Neuronal stem cell (in vitro differentiated cells): Measurements from ENCODE around the gene CEP170. TPM values are rescaled to one million over a fixed set of nuclear protein-coding genes. Genes with fewer than 3 reads are reported as not detected.
A peak's percentile ranks its signal among the peaks of the same experiment; 100 is the strongest.

Experiments used
- DNase-seq: peaks from one replicate; pipeline ENCODE4 v3.0.0-alpha.2; 2013; ENCODE audit warnings: low spot score
- H2AFZ ChIP-seq: one replicate; pipeline ENCODE4 v1.6.1; 2013; ENCODE audit warnings: mild to moderate bottlenecking, low read length, inconsistent platforms
- H2AK5ac ChIP-seq: 2 replicates; pipeline ENCODE4 v1.6.1; 2013; ENCODE audit warnings: low read depth, mild to moderate bottlenecking, inconsistent platforms, low read length, moderate library complexity, mixed read lengths
- H2BK120ac ChIP-seq: 2 replicates; pipeline ENCODE4 v1.6.1; 2013; ENCODE audit warnings: low read depth, mild to moderate bottlenecking, inconsistent platforms, low read length, moderate library complexity, mixed read lengths
- H2BK12ac ChIP-seq: one replicate; pipeline ENCODE4 v1.6.1; 2013; ENCODE audit warnings: low read length, inconsistent platforms
- H2BK15ac ChIP-seq: 2 replicates; pipeline ENCODE4 v1.6.1; 2013; ENCODE audit warnings: mild to moderate bottlenecking, low read length, inconsistent platforms, mixed read lengths
- H2BK5ac ChIP-seq: one replicate; pipeline ENCODE4 v1.6.1; 2013; ENCODE audit warnings: inconsistent platforms, mild to moderate bottlenecking, low read length, moderate library complexity
- H3K14ac ChIP-seq: one replicate; pipeline ENCODE4 v1.6.1; 2013; ENCODE audit warnings: low read length, inconsistent platforms
- H3K18ac ChIP-seq: 2 replicates; pipeline ENCODE4 v1.6.1; 2013; ENCODE audit warnings: low read length, inconsistent platforms
- H3K23ac ChIP-seq: 2 replicates; pipeline ENCODE4 v1.6.1; 2013; ENCODE audit warnings: low read depth, mild to moderate bottlenecking, mixed read lengths, low read length, inconsistent platforms; ENCODE audit not compliant: poor library complexity
- H3K27ac ChIP-seq: replicated peaks from 3 replicates; pipeline ENCODE4 v1.5.1; 2013; ENCODE audit warnings: low read length, inconsistent platforms
- H3K27me3 ChIP-seq, 3 experiments: 2 replicates each; pipeline ENCODE4 v1.6.1; 2013; ENCODE audit warnings: low read length in 3 of 3, mild to moderate bottlenecking in 2 of 3, inconsistent platforms in 1 of 3, low read depth in 1 of 3, mixed read lengths in 1 of 3, moderate library complexity in 1 of 3; ENCODE audit not compliant: control insufficient read depth in 3 of 3, insufficient read depth in 3 of 3
- H3K36me3 ChIP-seq, 2 donors: replicated peaks in 1 of 2; 2 replicates each; pipeline ENCODE4 v1.6.1; 2013; ENCODE audit warnings: low read length in 2 of 2; ENCODE audit not compliant: control insufficient read depth in 2 of 2, insufficient read depth in 2 of 2
- H3K4ac ChIP-seq: 2 replicates; pipeline ENCODE4 v1.6.1; 2013; ENCODE audit warnings: inconsistent platforms, mild to moderate bottlenecking, low read length, moderate library complexity
- H3K4me1 ChIP-seq, 2 donors: 1 replicate in 1 of 2; 2 replicates in 1 of 2; pipeline ENCODE4 v1.6.1; 2013; ENCODE audit warnings: low read length in 2 of 2, low read depth in 1 of 2; ENCODE audit not compliant: control insufficient read depth in 2 of 2, insufficient read depth in 1 of 2
- H3K4me2 ChIP-seq: one replicate; pipeline ENCODE4 v1.6.1; 2013; ENCODE audit warnings: mild to moderate bottlenecking, low read length, inconsistent platforms; ENCODE audit not compliant: insufficient read depth, poor library complexity, severe bottlenecking
- H3K4me3 ChIP-seq, 2 donors: 2 replicates each; pipeline ENCODE4 v1.5.1; 2013; ENCODE audit warnings: low read length in 2 of 2, mild to moderate bottlenecking in 2 of 2, inconsistent platforms in 1 of 2, moderate library complexity in 1 of 2
- H3K79me1 ChIP-seq: one replicate; pipeline ENCODE4 v1.6.1; 2013; ENCODE audit warnings: low read depth, mild to moderate bottlenecking, inconsistent platforms, low read length, moderate library complexity
- H3K9ac ChIP-seq: one replicate; pipeline ENCODE4 v1.6.1; 2013; ENCODE audit warnings: mild to moderate bottlenecking, low read depth, low read length, inconsistent platforms; ENCODE audit not compliant: poor library complexity
- H3K9me3 ChIP-seq, 2 donors: replicated peaks in 1 of 2; 2 replicates each; pipeline versions ENCODE3 to v1.6.1; 2013; ENCODE audit warnings: low read length in 2 of 2, mild to moderate bottlenecking in 2 of 2, inconsistent platforms in 1 of 2, low read depth in 1 of 2, mixed read lengths in 1 of 2, moderate library complexity in 1 of 2; ENCODE audit not compliant: control insufficient read depth in 2 of 2, insufficient read depth in 1 of 2
- H4K8ac ChIP-seq: one replicate; pipeline ENCODE4 v1.6.1; 2013; ENCODE audit warnings: low read depth, mild to moderate bottlenecking, inconsistent platforms, low read length, moderate library complexity
- H4K91ac ChIP-seq: one replicate; pipeline ENCODE4 v1.6.1; 2013; ENCODE audit warnings: low read length, low read depth, mild to moderate bottlenecking, inconsistent platforms; ENCODE audit not compliant: poor library complexity
- WGBS, 2 donors: extraction: QIAGEN DNeasy Blood & Tissue Kit; methylation state at CpG; one replicate each; pipeline ENCODE4 v1.1.7; 2013; ENCODE audit warnings: missing lambda C conversion rate in 2 of 2, mixed read lengths in 1 of 2; ENCODE audit not compliant: insufficient read length in 2 of 2, insufficient replicate concordance in 1 of 2; ENCODE audit errors: extremely low coverage in 2 of 2; 5-methylcytosine and 5-hydroxymethylcytosine counted together
- polyA plus RNA-seq, 2 experiments: library from polyadenylated mRNA; stranded (reverse); fragments of 200-250 nt; gene quantifications; one replicate each; pipeline ENCODE4 v1.2.3, GENCODE V29; 2013

Gene CEP170
- 80.0 TPM for polyA plus RNA-seq (2013, experiment 1 of 2)
- polyA plus RNA-seq (2013, experiment 2 of 2): 83.8 TPM

- H3K27me3 ChIP-seq: no peaks in the 10 kb centered on the region
- peak within 1 kb of the TSS; percentile 70 to 99 for H3K4me3 ChIP-seq
- peak within 1 kb of the TSS; percentile 99 for H3K9ac ChIP-seq
- DNase-seq: peak; percentile 100
- peak within 1 kb of the TSS; percentile 98 for H2BK5ac ChIP-seq
- peak within 1 kb of the TSS; percentile 100 for H3K14ac ChIP-seq
- peak within 1 kb of the TSS; percentile 100 for H3K18ac ChIP-seq
- H3K27ac ChIP-seq: peak within 1 kb of the TSS; percentile 99
- peaks cover 0 to 9% of the 10 kb centered on the region in 2 donors for H3K9me3 ChIP-seq
- no peak within 1 kb of the TSS for H4K8ac ChIP-seq
- H3K79me1 ChIP-seq: peaks cover 4% of the 10 kb centered on the region
- peak within 1 kb of the TSS; percentile 91 for H2AFZ ChIP-seq
- peak within 1 kb of the TSS; percentile 97 for H2BK12ac ChIP-seq
- H2BK120ac ChIP-seq: peak within 1 kb of the TSS; percentile 91
- H3K4me1 ChIP-seq: peaks cover 0 to 4% of the 10 kb centered on the region in 2 donors
- H4K91ac ChIP-seq: no peak within 1 kb of the TSS
- H3K4me2 ChIP-seq: peak within 1 kb of the TSS; percentile 61
- peak within 1 kb of the TSS; percentile 96 for H2BK15ac ChIP-seq
- no CpG with 5 or more reads among the region's 74 CpGs for WGBS, 2 donors
- H3K23ac ChIP-seq: peak within 1 kb of the TSS; percentile 99
- no peak within 1 kb of the TSS for H3K4ac ChIP-seq
- peak within 1 kb of the TSS; percentile 81 for H2AK5ac ChIP-seq
- peaks cover 0 to 2% of the 10 kb centered on the region in 2 donors for H3K36me3 ChIP-seq
These were observed at the start of gene CEP170 for GRCh38 chr1:243254927-243255790. Gene CEP170, minus strand, starts transcription at chr1:243255281. Its CDS starts 30,001 bp downstream, at chr1:243225280.

DNA sequence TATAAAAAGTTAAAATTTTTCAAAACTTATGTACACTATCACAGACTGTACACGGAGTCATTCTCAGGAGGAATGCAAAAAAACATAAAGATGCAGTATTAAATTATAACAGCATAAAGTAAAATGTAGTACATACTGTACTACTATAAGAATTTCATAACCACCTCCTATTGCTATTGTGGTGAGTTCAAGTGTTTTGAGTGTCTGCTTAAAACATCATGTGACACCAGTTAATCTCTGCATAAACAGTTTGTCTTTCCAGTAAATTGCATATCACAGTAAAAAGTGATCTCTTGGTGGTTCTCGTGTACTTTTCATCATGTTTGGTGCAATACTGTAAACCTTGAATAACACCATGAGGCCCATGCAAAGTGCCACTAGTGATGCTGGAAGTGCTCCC, 46.0 kb upstream of the CEP170 start:
- H2BK5ac ChIP-seq: no peak overlapping the region
- H4K91ac ChIP-seq: no peak overlapping the region
- no peak overlapping the region for H3K4ac ChIP-seq
- H3K27ac ChIP-seq: no peak overlapping the region
- H3K79me1 ChIP-seq: no peaks in the 10 kb centered on the region
- no peak overlapping the region for H2BK120ac ChIP-seq
- H3K23ac ChIP-seq: no peak overlapping the region
- H2BK12ac ChIP-seq: no peak overlapping the region
- no peak for DNase-seq
- H2AK5ac ChIP-seq: no peak overlapping the region
- H3K4me1 ChIP-seq: no peaks in the 10 kb centered on the region
- no peak overlapping the region for H3K4me2 ChIP-seq
- no peak overlapping the region for H3K18ac ChIP-seq
- no peak overlapping the region for H3K9ac ChIP-seq
- no peak overlapping the region for H4K8ac ChIP-seq
- no peak overlapping the region for H2AFZ ChIP-seq
- H3K4me3 ChIP-seq: no peak overlapping the region
- H3K9me3 ChIP-seq: peaks cover 0 to 8% of the 10 kb centered on the region in 2 donors
- WGBS, 2 donors: no CpG with 5 or more reads among the region's 2 CpGs
- peaks cover 0 to 3% of the 10 kb centered on the region in 2 donors for H3K36me3 ChIP-seq
- H3K27me3 ChIP-seq: no peaks in the 10 kb centered on the region
- no peak overlapping the region for H3K14ac ChIP-seq
- H2BK15ac ChIP-seq: no peak overlapping the region

DNA sequence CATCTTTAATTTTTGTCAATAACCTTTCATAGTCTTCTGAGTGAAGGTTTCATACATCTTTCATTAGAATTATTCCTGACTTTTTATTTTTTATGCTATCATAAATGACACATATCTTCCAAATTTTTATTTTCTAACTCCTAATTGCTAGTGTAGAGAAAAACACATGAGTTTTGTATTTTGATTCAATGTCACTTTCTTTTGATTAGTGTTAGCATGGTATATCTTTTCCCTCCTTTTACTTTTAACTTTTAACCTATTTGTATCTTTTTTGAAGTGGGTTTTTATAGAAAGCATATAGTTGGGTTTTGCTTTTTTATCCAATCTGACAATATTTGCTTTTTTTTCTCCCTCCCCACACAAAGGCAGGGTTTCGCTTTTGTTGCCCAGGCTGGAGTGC, 44.0 kb upstream of the CEP170 start:
- Histone ChIP-seq H3K14ac (no peak overlapping the region), H2BK120ac (no peak overlapping the region), H4K91ac (no peak overlapping the region), H3K9ac (no peak overlapping the region), H3K4ac (no peak overlapping the region), H2BK5ac (no peak overlapping the region), H3K36me3 (peaks cover 0 to 3% of the 10 kb centered on the region in 2 donors), H4K8ac (no peak overlapping the region), H3K4me2 (no peak overlapping the region), H2AK5ac (no peak overlapping the region), H2BK15ac (no peak overlapping the region), H3K27ac (no peak overlapping the region), H3K79me1 (no peaks in the 10 kb centered on the region), H3K4me1 (no peaks in the 10 kb centered on the region), H3K4me3 (no peak overlapping the region), H3K23ac (no peak overlapping the region), H3K18ac (no peak overlapping the region), H3K9me3 (peaks cover 0 to 8% of the 10 kb centered on the region in 2 donors), H2AFZ (no peak overlapping the region), H3K27me3 (no peaks in the 10 kb centered on the region), H2BK12ac (no peak overlapping the region)
- DNase-seq: no peak
- WGBS, 2 donors: no CpG with 5 or more reads among the region's 1 CpG

DNA sequence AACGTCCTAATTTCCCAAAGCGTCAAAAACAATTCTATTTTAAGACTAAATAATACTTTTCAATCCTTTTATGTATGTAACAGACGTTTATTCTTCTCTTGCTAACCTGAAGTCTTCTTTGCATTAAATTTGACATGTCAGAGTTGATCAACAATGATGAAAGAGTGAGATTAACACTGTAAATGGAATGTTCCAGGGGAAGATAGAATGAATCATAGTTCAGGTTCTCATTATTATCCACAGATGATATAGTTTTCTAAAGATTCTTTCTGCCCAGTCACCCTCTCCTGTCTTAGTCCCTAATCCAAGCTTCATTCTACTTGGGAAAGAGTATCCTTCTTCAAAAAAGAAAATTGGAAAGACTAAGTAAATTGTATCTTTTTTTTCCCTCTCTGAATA, 39.6 kb upstream of the CEP170 start:
- no peak overlapping the region for H3K4me3 ChIP-seq
- H2AK5ac ChIP-seq: no peak overlapping the region
- no peak overlapping the region for H3K23ac ChIP-seq
- H3K18ac ChIP-seq: no peak overlapping the region
- no CpG with 5 or more reads among the region's 3 CpGs for WGBS, 2 donors
- no peak overlapping the region for H4K8ac ChIP-seq
- H2BK5ac ChIP-seq: no peak overlapping the region
- no peak overlapping the region for H3K9ac ChIP-seq
- no peak overlapping the region for H2BK15ac ChIP-seq
- H3K4ac ChIP-seq: no peak overlapping the region
- H3K14ac ChIP-seq: no peak overlapping the region
- H3K4me2 ChIP-seq: no peak overlapping the region
- H3K4me1 ChIP-seq: no peaks in the 10 kb centered on the region
- no peak overlapping the region for H2BK12ac ChIP-seq
- peaks cover 0 to 6% of the 10 kb centered on the region in 2 donors for H3K36me3 ChIP-seq
- no peak for DNase-seq
- H2AFZ ChIP-seq: no peak overlapping the region
- peaks cover 2 to 20% of the 10 kb centered on the region in 2 donors for H3K9me3 ChIP-seq
- H3K27ac ChIP-seq: no peak overlapping the region
- H4K91ac ChIP-seq: no peak overlapping the region
- H2BK120ac ChIP-seq: no peak overlapping the region
- no peaks in the 10 kb centered on the region for H3K27me3 ChIP-seq
- no peaks in the 10 kb centered on the region for H3K79me1 ChIP-seq
